NCI-H187 treated with DMSO at 0.1 percent for 48 hours (cell line): Measurements from ENCODE around the gene TUBE1.

Experiments used
- DNase-seq: peaks from one replicate; lab custom pipeline; 2025; lab: John Stamatoyannopoulos, UW

TUBE1 gene

DNA sequence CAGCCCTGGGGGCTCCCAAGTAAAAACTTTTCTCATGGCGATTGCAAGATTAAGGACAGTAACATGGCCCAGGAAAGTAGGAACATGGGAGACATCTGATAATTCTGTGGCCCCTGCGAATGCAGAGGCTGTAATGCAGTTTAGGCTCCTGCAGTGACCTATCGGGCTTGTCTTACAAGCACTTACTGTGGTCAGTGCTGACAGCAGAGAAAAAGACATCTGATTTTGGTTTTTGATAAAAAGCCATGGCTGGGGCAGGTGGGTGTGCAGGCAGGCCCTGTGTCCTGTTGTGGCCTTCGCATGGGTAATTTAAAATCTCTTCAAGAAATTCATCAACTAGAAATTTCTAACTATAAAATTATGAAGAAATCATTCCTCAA, 52.7 kb downstream of the TUBE1 start:
- no peak for DNase-seq

DNA sequence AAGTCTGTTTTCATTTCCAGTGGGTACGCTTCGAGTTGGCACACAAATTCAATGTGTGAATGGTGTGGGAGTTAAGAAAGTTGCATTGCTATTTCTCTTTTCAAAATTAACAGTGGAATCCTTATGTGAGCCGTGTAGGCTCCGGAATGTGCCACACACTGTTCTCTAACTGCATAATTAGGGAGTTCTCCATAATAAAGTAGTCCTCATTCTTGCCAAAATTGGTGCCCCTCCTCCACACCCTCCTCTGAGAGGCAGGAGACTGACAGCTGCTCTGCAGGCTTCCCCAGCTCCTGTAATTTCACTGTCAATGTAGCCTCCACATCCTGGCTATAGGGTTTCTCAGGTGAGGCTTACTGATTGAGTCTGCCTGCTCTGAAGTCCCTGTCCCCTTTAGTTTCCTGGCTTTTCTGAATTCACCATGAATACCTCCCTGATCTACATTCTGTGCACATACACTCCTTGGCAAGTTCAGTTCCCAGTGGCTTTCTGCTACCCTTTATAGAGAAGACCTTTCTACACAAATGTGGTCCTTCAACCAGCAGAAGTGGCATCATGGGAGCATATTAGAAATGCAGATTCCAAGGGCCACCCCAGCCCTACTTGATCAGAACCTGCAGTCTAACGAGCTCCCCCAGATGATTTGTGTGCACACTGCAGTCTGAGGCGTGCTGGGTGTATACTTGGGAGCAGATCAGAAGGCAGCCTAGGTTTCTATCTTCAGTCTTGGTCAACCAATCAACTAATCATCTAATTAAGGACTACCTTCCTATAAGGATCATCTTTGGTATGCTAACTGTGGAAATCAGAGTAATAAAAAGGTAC, 53.3 kb downstream of the TUBE1 start:
- no peak for DNase-seq

DNA sequence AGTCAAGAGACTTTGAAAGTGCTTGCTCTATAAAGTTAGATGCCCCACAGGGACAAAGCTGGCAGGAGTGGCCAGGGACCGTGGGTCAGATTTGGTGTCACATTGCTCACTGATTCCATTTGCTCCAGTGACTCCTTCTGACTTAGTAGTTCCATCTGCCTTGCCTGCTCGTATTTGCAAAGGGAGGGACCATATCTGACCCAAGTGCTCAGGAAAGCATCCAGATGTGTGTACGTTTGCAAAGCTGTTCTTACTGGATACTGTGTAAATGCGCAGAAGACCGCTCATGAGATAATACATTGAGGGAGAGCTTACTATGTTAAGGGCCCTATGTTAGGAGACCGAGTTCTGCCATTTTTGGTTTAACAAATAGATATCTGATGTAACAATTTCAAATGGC, 54.6 kb downstream of the TUBE1 start:
- no peak for DNase-seq

DNA sequence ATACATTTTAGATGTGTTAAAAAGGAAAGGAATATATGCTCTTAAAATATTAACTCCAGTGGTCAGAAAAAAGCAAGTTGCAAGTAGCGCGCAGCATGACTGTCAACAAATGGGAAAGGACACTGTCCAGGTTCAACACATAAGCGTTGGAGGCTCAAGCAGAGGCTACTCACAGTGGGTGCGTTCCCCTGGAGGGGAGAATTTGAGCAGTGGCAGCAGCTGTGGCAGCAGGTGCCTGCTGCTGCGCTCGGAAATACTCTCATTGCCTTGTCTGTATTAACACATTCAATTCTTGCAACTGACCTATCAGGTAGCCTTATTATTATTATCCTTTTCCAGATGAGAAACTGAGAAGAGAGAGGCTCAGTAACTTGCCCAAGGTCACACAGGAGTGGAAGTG, 55.3 kb downstream of the TUBE1 start:
- no peak for DNase-seq

DNA sequence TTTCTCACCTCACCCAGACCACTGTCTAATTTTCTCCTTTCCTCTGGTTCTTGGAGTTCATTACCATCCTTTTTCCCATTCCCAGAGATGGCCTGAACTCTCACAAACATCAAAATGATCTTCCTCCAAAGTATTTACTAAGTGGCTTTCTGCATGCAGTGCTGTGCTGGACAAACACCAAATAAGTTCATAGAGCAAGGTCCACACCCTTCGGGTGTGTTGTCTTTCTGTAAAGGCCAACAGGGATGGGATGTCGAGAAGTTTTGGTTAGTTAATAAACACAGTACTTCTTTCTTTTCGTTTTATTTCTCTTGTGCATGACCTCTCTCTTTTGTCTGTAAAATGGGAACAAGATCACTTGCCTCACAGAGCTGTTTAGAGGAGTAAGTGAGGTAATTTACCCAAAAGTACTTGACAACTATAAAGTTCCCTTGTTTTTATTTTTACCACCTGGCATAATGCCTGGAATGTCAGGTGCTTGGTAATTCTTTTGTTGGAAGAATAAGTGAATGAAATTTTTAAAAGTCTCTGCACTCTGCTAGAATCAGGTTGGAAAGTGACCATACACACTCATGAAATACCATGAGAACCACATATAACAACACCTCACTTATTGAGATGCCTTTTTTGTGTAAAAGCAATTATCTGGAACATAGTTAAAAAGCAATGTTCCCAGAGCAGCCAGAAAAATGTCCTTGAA, 56.2 kb downstream of the TUBE1 start:
- no peak for DNase-seq

DNA sequence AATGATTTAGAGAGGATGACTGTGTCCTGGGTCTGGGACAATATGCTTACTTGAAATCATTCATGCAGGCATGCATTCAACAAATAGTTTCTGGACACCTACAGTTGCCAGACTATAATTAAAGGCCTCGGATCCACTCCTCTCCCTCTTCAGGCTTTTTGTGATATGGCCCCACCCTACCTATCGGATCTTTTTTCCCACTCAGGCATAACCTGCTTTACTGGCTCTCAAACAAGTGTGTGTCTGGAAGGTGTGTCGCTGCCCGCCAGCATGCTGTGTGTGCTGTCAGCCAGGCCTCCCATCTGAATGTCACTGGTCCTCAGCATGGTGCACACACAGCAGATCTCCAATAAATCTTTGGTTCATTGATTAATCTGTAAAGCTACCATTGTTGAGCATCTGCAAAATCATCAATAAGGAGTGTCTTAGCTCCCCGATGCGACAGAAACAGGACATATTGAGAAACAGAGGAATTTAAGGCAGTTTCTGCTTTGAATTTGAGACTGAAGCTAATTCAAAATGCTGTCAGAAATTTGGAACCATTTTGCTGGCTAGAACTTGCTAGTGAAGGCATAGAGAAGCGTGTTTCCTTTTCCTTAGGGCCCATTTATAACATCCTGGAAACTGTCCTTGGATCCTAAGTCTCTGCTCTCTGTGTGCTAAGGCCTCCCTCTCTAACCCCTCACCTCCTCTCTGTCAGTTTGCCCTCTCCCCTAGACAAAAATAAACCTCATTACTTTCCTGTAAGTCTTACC, 56.9 kb downstream of the TUBE1 start:
- DNase-seq, result peak; percentile 4

DNA sequence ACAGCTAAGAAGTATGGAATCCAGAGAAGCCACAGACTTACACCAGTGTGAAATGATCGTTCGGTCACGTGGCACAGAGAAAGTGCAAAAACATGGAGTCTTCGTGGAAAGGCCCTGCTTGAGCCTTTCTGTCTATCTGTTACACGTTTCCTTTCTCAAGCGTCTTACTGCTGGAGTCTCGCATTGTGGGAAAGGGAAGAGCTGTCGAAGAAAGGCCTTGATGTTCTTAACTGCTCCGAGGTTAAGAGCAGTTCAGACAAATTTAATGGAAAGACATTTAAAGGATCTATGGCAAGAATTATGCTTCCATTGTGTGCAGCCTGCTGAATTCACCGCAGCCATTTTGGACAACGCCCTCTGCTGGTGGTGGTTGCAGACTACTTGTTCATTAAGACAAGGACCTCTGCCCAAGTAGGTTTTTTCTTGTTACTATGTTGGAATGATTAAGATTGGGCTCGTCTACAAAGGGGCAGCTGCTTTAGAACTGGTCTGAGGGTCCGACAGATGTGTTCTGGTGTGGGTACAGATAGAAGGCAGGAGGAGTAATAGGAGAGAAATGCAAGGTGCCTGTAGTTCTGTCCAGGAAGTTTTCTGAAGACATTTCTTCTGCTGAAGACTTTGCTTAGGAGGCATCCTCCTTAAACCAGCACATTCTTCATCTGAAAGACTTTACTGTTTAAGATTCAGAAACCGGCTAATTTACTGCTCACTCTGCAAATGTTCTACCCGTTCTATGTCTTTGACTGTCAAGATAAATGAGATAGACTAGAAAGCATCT, 58.0 kb downstream of the TUBE1 start:
- DNase-seq, result peak; percentile 12

DNA sequence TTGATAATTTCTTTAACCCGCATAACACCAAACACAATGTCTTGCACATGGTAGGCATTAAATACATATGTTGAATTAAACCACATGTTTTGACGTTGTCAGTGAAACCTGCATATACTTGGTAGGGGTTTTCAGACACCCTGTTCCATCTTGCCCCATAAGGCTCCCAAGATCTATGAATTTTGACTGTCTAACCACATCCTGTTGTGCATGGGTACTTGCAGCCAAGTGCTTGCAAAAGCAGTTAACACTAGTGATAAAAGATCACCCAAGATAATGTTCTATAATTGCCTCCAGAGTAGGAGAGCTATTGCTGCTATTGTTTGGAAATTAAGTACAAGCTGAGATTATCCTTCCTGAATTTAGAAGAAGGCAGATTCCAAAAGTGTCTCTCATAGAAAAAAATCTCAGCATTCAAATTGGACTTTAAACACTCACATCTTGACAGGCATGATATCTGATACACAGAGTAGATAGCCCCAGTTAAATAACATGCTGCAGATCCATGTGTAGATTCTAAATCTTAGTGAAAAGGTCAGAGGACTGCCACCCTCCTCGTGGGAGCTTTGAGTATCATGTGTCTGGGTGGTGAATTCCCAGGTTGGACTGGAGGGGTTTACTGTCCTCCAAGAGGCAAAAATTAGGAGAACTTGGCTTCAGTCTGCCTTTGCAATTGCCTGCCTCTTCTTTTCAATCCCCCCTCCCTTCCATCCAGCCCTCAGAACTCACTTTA, 59.2 kb downstream of the TUBE1 start:
- no peak for DNase-seq

DNA sequence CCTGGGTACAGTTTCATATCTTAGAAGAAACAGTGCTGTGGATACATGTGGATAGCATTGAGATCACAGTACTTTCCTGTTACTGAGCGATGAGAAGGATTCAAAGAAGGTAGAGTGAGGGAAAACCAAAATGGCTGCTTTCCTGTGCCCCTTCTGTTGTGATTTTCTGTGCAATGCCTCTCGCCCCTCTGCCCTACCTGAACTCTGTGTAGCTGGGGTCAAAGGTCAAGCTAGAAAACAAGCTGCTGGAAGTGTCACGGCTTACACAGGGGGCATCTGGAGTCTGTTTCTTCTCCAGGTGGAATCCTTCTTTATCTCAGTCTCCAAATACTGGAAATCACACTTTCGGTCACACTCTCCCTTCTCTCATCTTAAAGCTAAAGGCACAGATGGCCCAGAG, 60.3 kb downstream of the TUBE1 start:
- DNase-seq, result no peak

DNA sequence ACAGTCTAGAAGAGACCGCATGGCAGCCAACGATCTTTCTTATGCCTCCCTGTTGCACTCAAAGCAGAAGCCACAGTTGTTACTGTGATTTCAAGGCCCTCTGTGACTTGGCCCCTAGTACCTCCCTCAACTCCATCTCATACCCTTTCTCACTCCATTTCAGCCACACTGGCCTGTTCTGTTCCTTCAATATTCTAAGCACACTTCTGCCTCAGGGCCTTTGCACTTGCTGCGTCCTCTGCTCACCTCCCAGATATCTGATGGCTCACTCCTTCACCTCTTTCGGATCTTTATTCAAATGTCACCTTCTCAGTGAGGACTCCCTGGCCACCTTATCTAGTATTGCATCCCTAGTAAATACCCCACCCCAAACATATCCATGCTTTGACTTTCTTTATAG, 62.8 kb downstream of the TUBE1 start:
- no peak for DNase-seq

DNA sequence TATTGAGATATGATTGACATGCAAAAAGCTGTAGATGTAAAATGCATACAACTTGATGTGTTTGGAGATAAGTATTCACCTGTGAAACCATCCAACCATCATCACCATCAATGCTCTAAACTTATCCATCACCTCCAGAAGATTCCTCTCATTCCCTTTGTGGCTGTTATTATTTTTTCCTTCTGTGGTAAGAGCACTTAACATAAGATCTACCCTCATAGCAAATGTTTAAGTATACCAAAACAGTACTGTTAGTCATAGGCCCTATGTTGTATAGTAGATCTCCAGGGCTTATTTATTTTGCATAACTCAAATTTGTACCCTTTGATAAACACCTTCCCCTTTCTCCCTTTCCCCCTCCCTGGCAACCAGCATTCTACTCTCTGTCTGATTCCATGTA, 64.5 kb downstream of the TUBE1 start:
- DNase-seq, result no peak

DNA sequence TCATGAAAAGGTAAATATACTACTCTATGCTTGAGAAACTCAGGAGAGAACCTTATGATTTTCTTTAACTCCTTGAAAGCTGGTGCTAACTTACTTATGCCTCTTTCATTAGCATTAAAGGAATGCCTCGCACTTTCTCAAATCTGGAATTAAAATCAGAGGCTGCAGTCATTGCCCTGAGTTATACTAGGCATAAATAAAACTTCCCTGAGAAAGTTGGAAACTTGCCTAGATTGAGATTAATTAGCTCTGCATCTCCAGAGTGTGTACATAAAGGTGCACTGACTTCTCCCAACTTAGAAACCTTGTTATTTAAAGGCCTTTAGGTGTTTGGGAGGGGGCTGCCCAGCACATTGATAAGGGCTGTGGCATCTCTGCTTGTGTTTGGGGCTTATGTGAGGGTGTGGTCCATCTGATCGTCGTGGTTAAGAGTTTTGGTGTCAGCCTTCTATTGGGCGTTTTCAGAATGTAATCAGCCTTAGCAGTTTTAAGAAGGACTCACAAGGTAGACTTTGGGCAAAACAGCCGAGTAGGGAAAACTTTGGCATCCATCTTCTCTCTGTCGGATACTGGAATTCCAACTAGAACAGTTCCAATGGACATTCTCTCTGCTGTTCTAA, 65.5 kb downstream of the TUBE1 start:
- no peak for DNase-seq
